ENCODE results near the gene SRGAP1. TPM values are rescaled to one million over a fixed set of nuclear protein-coding genes. Genes with fewer than 3 reads are reported as not detected.

Gene SRGAP1
- polyA plus RNA-seq, 1 donor (not counting 4 experiments of a cell fraction or from before 2014, with no cell fraction given), result 4.5 TPM

DNA sequence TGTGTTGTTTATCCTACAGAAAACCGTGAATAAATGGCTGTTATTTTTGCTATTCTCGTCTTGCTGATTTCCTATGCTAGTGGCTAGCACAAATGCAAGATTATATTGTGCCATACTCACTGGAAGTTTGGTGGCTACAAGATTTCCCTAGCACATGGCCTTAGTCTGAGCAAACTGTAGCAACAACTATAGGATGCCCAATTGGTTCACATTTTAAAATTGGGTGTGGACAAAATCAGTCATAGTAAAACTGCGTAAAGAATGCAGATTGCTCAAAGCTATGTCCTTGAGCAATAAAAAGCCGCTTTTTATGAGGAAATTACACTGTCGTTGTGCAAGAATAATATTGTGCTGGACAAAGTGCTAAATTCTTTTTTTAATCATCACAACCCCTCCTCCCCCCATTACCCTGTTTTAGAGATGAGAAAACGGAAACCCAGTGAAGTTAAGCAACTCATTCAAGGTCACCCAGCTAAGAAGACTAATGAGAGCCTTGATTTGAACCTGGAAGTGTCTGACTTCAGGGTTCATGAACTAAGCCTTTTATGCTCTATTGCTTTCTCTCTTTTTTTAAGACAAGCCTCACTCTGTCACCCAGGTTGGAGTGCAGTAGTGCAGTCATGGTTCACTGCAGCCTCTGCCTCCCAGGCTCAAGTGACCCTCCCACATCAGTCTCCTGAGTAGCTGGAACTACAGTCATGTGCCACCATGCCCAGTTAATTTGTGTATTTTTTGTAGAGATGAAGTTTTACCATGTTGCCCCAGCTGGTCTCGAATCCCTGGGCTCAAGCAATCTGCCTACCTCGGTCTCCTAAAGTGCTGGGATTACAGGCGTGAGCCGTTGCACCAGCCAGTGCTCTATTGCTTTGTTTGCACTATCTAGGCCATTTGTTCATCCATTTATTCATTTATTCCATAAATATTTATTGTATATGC, 73.6 kb downstream of the SRGAP1 start:
- dilution Hi-C loops (cut with MboI; ENCODE audit: extremely low pct_ligation_motif_present, low sequenced_read_pairs), result no loop called here
- H3K27ac ChIP-seq (ENCODE audit: control insufficient read depth, insufficient read depth, low read length), result peak overlapping the region; percentile 97
- peaks cover 0 to 3% of the 10 kb centered on the region in 2 experiments for H3K36me3 ChIP-seq (ENCODE audit: control insufficient read depth in 2 of 2, extremely low read depth in 1 of 2, insufficient read depth in 2 of 2, low read length in 2 of 2)
- H3K4me2 ChIP-seq (ENCODE audit: control insufficient read depth, extremely low read depth, insufficient read depth, low read depth, low read length), result peak overlapping the region; percentile 65
- TF ChIP-seq, protein P1, sequence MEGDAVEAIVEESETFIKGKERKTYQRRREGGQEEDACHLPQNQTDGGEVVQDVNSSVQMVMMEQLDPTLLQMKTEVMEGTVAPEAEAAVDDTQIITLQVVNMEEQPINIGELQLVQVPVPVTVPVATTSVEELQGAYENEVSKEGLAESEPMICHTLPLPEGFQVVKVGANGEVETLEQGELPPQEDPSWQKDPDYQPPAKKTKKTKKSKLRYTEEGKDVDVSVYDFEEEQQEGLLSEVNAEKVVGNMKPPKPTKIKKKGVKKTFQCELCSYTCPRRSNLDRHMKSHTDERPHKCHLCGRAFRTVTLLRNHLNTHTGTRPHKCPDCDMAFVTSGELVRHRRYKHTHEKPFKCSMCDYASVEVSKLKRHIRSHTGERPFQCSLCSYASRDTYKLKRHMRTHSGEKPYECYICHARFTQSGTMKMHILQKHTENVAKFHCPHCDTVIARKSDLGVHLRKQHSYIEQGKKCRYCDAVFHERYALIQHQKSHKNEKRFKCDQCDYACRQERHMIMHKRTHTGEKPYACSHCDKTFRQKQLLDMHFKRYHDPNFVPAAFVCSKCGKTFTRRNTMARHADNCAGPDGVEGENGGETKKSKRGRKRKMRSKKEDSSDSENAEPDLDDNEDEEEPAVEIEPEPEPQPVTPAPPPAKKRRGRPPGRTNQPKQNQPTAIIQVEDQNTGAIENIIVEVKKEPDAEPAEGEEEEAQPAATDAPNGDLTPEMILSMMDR (optimal IDR thresholded peaks at IDR 0.05 in 1 of 3, IDR thresholded peaks at IDR 0.05 in 1 of 3, conservative IDR thresholded peaks at IDR 0.05 in 1 of 3; ENCODE audit: extremely low read depth in 1 of 3, insufficient read depth in 2 of 3, low read length in 3 of 3), result no peak
- no peak for TF ChIP-seq EZH2 (IDR thresholded peaks at IDR 0.05; ENCODE audit: low read length)
- H3K9ac ChIP-seq (ENCODE audit: control insufficient read depth, extremely low read depth, insufficient read depth, low read length), result peak overlapping the region; percentile 68
- H3K27me3 ChIP-seq (ENCODE audit: control insufficient read depth, extremely low read depth, insufficient read depth, low read length), result no peaks in the 10 kb centered on the region
- peak overlapping the region in 1 of 3 experiments; percentile 31 for H3K4me3 ChIP-seq (ENCODE audit: control insufficient read depth in 2 of 3, extremely low read depth in 1 of 3, insufficient read depth in 2 of 3, low read depth in 1 of 3, low read length in 3 of 3)
- H3K9me1 ChIP-seq (ENCODE audit: control insufficient read depth, extremely low read depth, insufficient read depth, low read length), result no peaks in the 10 kb centered on the region
- FAIRE-seq, result peak; percentile 81
- H3K4me1 ChIP-seq (ENCODE audit: control insufficient read depth, extremely low read depth, insufficient read depth, low read length), result peaks cover 67% of the 10 kb centered on the region
- no peaks in the 10 kb centered on the region for H4K20me1 ChIP-seq (ENCODE audit: control insufficient read depth, extremely low read depth, insufficient read depth, low read length)
- no peak overlapping the region for H2AFZ ChIP-seq (ENCODE audit: control insufficient read depth, low read length)
- H3K79me2 ChIP-seq (ENCODE audit: control insufficient read depth, insufficient read depth, low read length), result peaks cover 44% of the 10 kb centered on the region
- peak; percentile 87 for DNase-seq (ENCODE audit: low read depth, low spot score)
- H3K9me3 ChIP-seq (ENCODE audit: control insufficient read depth, low read depth, low read length), result no peaks in the 10 kb centered on the region

DNA sequence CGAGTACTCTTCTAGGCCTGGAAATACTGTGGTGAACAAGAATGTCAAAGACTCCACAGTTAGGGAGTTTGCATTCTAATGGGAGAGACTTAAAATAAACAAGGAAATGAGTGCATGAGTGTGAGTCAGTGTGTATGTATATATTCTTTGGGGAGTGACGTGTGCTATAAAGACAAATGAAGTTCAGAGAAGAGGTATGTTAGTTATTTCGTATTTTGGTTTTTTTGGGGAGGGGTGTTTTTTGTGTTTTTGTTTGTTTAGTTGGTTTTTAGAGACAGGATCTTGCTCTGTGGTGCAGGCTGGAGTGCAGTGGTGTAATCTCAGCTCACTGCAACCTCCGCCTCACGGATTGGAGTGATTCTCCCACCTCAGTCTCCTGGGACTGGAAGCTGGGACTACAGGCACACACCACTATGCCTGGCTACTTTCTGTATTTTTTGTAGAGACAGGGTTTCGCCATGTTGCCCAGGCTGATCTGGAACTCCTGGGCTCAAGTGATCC, 74.3 kb downstream of the SRGAP1 start:
- peaks cover 44% of the 10 kb centered on the region for H3K79me2 ChIP-seq (ENCODE audit: control insufficient read depth, insufficient read depth, low read length)
- TF ChIP-seq, protein P1 (optimal IDR thresholded peaks at IDR 0.05 in 1 of 3, IDR thresholded peaks at IDR 0.05 in 1 of 3, conservative IDR thresholded peaks at IDR 0.05 in 1 of 3; ENCODE audit: extremely low read depth in 1 of 3, insufficient read depth in 2 of 3, low read length in 3 of 3), result no peak
- TF ChIP-seq EZH2 (IDR thresholded peaks at IDR 0.05; ENCODE audit: low read length), result no peak
- DNase-seq (ENCODE audit: low read depth, low spot score), result peak; percentile 32
- H3K4me3 ChIP-seq (ENCODE audit: control insufficient read depth in 2 of 3, extremely low read depth in 1 of 3, insufficient read depth in 2 of 3, low read depth in 1 of 3, low read length in 3 of 3), result peak overlapping the region in 1 of 3 experiments; percentile 31
- dilution Hi-C loops (cut with MboI; ENCODE audit: extremely low pct_ligation_motif_present, low sequenced_read_pairs), result no loop called here
- H3K9ac ChIP-seq (ENCODE audit: control insufficient read depth, extremely low read depth, insufficient read depth, low read length), result peak overlapping the region; percentile 68
- H3K9me3 ChIP-seq (ENCODE audit: control insufficient read depth, low read depth, low read length), result no peaks in the 10 kb centered on the region
- H3K27ac ChIP-seq (ENCODE audit: control insufficient read depth, insufficient read depth, low read length), result peak overlapping the region; percentile 97
- H3K9me1 ChIP-seq (ENCODE audit: control insufficient read depth, extremely low read depth, insufficient read depth, low read length), result no peaks in the 10 kb centered on the region
- no peaks in the 10 kb centered on the region for H4K20me1 ChIP-seq (ENCODE audit: control insufficient read depth, extremely low read depth, insufficient read depth, low read length)
- peak overlapping the region; percentile 65 for H3K4me2 ChIP-seq (ENCODE audit: control insufficient read depth, extremely low read depth, insufficient read depth, low read depth, low read length)
- H3K36me3 ChIP-seq (ENCODE audit: control insufficient read depth in 2 of 2, extremely low read depth in 1 of 2, insufficient read depth in 2 of 2, low read length in 2 of 2), result peaks cover 0 to 3% of the 10 kb centered on the region in 2 experiments
- H3K4me1 ChIP-seq (ENCODE audit: control insufficient read depth, extremely low read depth, insufficient read depth, low read length), result peaks cover 68% of the 10 kb centered on the region
- FAIRE-seq, result no peak
- H3K27me3 ChIP-seq (ENCODE audit: control insufficient read depth, extremely low read depth, insufficient read depth, low read length), result no peaks in the 10 kb centered on the region
- no peak overlapping the region for H2AFZ ChIP-seq (ENCODE audit: control insufficient read depth, low read length)
